DOHH2 (cell line): ENCODE measurements around the gene MIER3.

Experiments used
- H3F3A ChIP-seq: fragments of 200-600 bp; sonication (generic), shearing (Covaris generic); 2 replicates; pipeline ENCODE4 v1.6.0; 2016; ENCODE audit warnings: antibody characterized with exemption, mild to moderate bottlenecking; ENCODE audit not compliant: control insufficient read depth, insufficient read depth
- H3K27ac ChIP-seq: fragments of 200-600 bp; sonication (generic); 2 replicates; pipeline ENCODE4 v1.5.1; 2014; ENCODE audit warnings: low read depth, mild to moderate bottlenecking, low read length, moderate library complexity
- H3K27me3 ChIP-seq: fragments of 200-600 bp; sonication (generic); 2 replicates; pipeline ENCODE4 v1.6.1; 2014; ENCODE audit warnings: mild to moderate bottlenecking, low read length, mixed read lengths; ENCODE audit not compliant: control insufficient read depth
- H3K36me3 ChIP-seq: fragments of 200-600 bp; sonication (generic); 2 replicates; pipeline ENCODE4 v1.6.1; 2014; ENCODE audit warnings: mild to moderate bottlenecking, low read length, moderate library complexity, mixed read lengths; ENCODE audit not compliant: control insufficient read depth
- H3K4me1 ChIP-seq: fragments of 200-600 bp; sonication (generic); 2 replicates; pipeline ENCODE4 v1.6.1; 2014; ENCODE audit warnings: mild to moderate bottlenecking, low read length, mixed read lengths; ENCODE audit not compliant: control insufficient read depth
- H3K4me2 ChIP-seq: fragments of 200-600 bp; sonication (generic); 2 replicates; pipeline ENCODE4 v1.6.0; 2014; ENCODE audit warnings: mild to moderate bottlenecking, low read length, moderate library complexity
- H3K4me3 ChIP-seq: fragments of 200-600 bp; sonication (generic); 2 replicates; pipeline ENCODE4 v1.5.1; 2014; ENCODE audit warnings: mild to moderate bottlenecking, low read length, mixed read lengths
- H3K79me2 ChIP-seq: fragments of 200-600 bp; sonication (generic); 2 replicates; pipeline ENCODE4 v1.6.1; 2014; ENCODE audit warnings: mild to moderate bottlenecking, low read length, mixed read lengths; ENCODE audit not compliant: control insufficient read depth
- H3K9me2 ChIP-seq: fragments of 200-600 bp; sonication (generic); replicated peaks from 2 replicates; pipeline ENCODE4 v1.6.1; 2014; ENCODE audit warnings: mild to moderate bottlenecking, low read length, mixed read lengths; ENCODE audit not compliant: control insufficient read depth
- H3K9me3 ChIP-seq: fragments of 200-600 bp; sonication (generic); 2 replicates; pipeline ENCODE4 v1.6.1; 2014; ENCODE audit warnings: antibody characterized with exemption, low read length, mixed read lengths; ENCODE audit not compliant: control insufficient read depth, insufficient read depth
- H4K20me1 ChIP-seq: fragments of 200-600 bp; sonication (generic); 2 replicates; pipeline ENCODE4 v1.6.0; 2014; ENCODE audit warnings: low read depth, mild to moderate bottlenecking, antibody characterized with exemption, low read length, moderate library complexity; ENCODE audit not compliant: control insufficient read depth, insufficient read depth
- CTCF ChIP-seq: fragments of 200-600 bp; sonication (generic); IDR thresholded peaks from one replicate; pipeline ENCODE4 v1.5.1; 2014; ENCODE audit warnings: antibody characterized with exemption, mild to moderate bottlenecking, low read depth, low read length; ENCODE audit not compliant: poor library complexity, severe bottlenecking
- EZH2phosphoT487 ChIP-seq: fragments of 200-600 bp; sonication (generic); IDR thresholded peaks from 2 replicates; pipeline ENCODE4 v1.6.1; 2017; ENCODE audit warnings: borderline replicate concordance, mild to moderate bottlenecking, antibody characterized with exemption, low read length, moderate library complexity, mixed read lengths

Gene MIER3

GRCh38 chr5:56989676-56990075 lies 37.8 kb upstream of the MIER3 start:
- Histone ChIP-seq H3K27me3 (peaks cover 8% of the 10 kb centered on the region; the same call in 1 of the 2 replicates), H3F3A (0 out of 2 replicates have a peak, but pooled peaks cover 3% of the 10 kb centered on the region), H3K79me2 (no peaks in the 10 kb centered on the region), H3K36me3 (no peaks in the 10 kb centered on the region), H3K27ac (no peak overlapping the region), H3K4me1 (peaks cover 20% of the 10 kb centered on the region), H3K9me2 (no peaks in the 10 kb centered on the region), H4K20me1 (no peaks in the 10 kb centered on the region), H3K4me2 (no peak overlapping the region), H3K9me3 (no peaks in the 10 kb centered on the region), H3K4me3 (no peak overlapping the region)
- no peak for TF ChIP-seq EZH2phosphoT487
- TF ChIP-seq CTCF = no peak

GRCh38 chr5:56988490-56988889 lies 36.6 kb upstream of the MIER3 start:
- Histone ChIP-seq H3K27ac (no peak overlapping the region), H3K4me2 (no peak overlapping the region), H3K9me2 (no peaks in the 10 kb centered on the region), H3K79me2 (no peaks in the 10 kb centered on the region), H3K27me3 (peaks cover 6% of the 10 kb centered on the region; the same call in 1 of the 2 replicates), H3K4me3 (no peak overlapping the region), H3K4me1 (peaks cover 20% of the 10 kb centered on the region), H3K36me3 (no peaks in the 10 kb centered on the region), H3F3A (0 out of 2 replicates have a peak, but pooled peaks cover 3% of the 10 kb centered on the region), H3K9me3 (no peaks in the 10 kb centered on the region), H4K20me1 (no peaks in the 10 kb centered on the region)
- no peak for TF ChIP-seq CTCF
- no peak for TF ChIP-seq EZH2phosphoT487

GRCh38 chr5:56987171-56987570 lies 35.2 kb upstream of the MIER3 start:
- Histone ChIP-seq H3K27me3 (peaks cover 6% of the 10 kb centered on the region; the same call in 1 of the 2 replicates), H3K9me2 (no peaks in the 10 kb centered on the region), H4K20me1 (no peaks in the 10 kb centered on the region), H3F3A (0 out of 2 replicates have a peak, but pooled peaks cover 3% of the 10 kb centered on the region), H3K36me3 (no peaks in the 10 kb centered on the region), H3K9me3 (no peaks in the 10 kb centered on the region), H3K79me2 (no peaks in the 10 kb centered on the region), H3K4me1 (peaks cover 20% of the 10 kb centered on the region), H3K4me2 (peak overlapping the region; percentile 44; the same call in 1 of the 2 replicates), H3K27ac (0 out of 2 replicates have a peak overlapping the region, but pooled peaks have one; percentile 22), H3K4me3 (no peak overlapping the region)
- no peak for TF ChIP-seq EZH2phosphoT487
- no peak for TF ChIP-seq CTCF
